HAP-1 (cell line): ENCODE data around the gene ERC2.

Experiments used
- DNase-seq, 2 experiments: peaks; one replicate each; pipeline ENCODE4 v3.0.0-alpha.2; 2016 to 2020; ENCODE audit warnings: low spot score in 2 of 2
- H3K27me3 ChIP-seq: fragments of 250-450 bp; sonication (Bioruptor Pico); 2 replicates; pipeline ENCODE4 v1.5.1; 2020; ENCODE audit warnings: low read depth, mild to moderate bottlenecking, moderate library complexity
- H3K36me3 ChIP-seq: fragments of 250-450 bp; sonication (Bioruptor Pico); replicated peaks from 2 replicates; pipeline ENCODE4 v1.5.1; 2020; ENCODE audit warnings: mild to moderate bottlenecking
- H3K4me1 ChIP-seq: fragments of 250-450 bp; sonication (Bioruptor Pico); 2 replicates; pipeline ENCODE4 v1.5.1; 2020; ENCODE audit warnings: mild to moderate bottlenecking
- H3K4me3 ChIP-seq: fragments of 250-450 bp; sonication (Bioruptor Pico); 2 replicates; pipeline ENCODE4 v1.5.1; 2020; ENCODE audit warnings: mild to moderate bottlenecking, moderate library complexity
- H3K9me3 ChIP-seq: fragments of 250-450 bp; sonication (Bioruptor Pico); 2 replicates; pipeline ENCODE4 v1.5.1; 2020; ENCODE audit warnings: mild to moderate bottlenecking, moderate library complexity
- in situ Hi-C: fragments of 300-500 bp; cut with MboI; formaldehyde crosslinking; loops from 3 replicates; pipeline ENCODE4 v1.14.3; 2020; ENCODE audit warnings: low sequenced_read_pairs, inconsistent platforms, mixed read lengths

ERC2 gene

GRCh38 chr3:56467108-56467507, 1.2 kb downstream of the ERC2 start:
- Histone ChIP-seq H3K4me3 (peak overlapping the region; percentile 61), H3K27me3 (no peaks in the 10 kb centered on the region), H3K4me1 (peaks cover 8% of the 10 kb centered on the region), H3K36me3 (no peaks in the 10 kb centered on the region), H3K9me3 (no peaks in the 10 kb centered on the region)
- peak; percentile 93 to 94 for DNase-seq
- in situ Hi-C loops = no loop called here

- H3K36me3 ChIP-seq = no peaks in the 10 kb centered on the region
- in situ Hi-C loops = no loop called here
- no peaks in the 10 kb centered on the region for H3K9me3 ChIP-seq
- DNase-seq = no peak
- no peaks in the 10 kb centered on the region for H3K27me3 ChIP-seq
- H3K4me3 ChIP-seq = no peak overlapping the region
- H3K4me1 ChIP-seq = no peaks in the 10 kb centered on the region
Measured at GRCh38 chr3:56459719-56460118, 8.5 kb downstream of the ERC2 start.

- Histone ChIP-seq H3K4me1 (no peaks in the 10 kb centered on the region), H3K27me3 (no peaks in the 10 kb centered on the region), H3K9me3 (no peaks in the 10 kb centered on the region), H3K4me3 (no peak overlapping the region), H3K36me3 (no peaks in the 10 kb centered on the region)
- in situ Hi-C loops = no loop called here
- DNase-seq = no peak
Measured at GRCh38 chr3:56459104-56459496, 9.2 kb downstream of the ERC2 start.

- DNase-seq = no peak
- Histone ChIP-seq H3K36me3 (no peaks in the 10 kb centered on the region), H3K4me1 (no peaks in the 10 kb centered on the region), H3K9me3 (no peaks in the 10 kb centered on the region), H3K4me3 (no peak overlapping the region), H3K27me3 (no peaks in the 10 kb centered on the region)
- in situ Hi-C loops = no loop called here
Measured at GRCh38 chr3:56458496-56459103, 9.7 kb downstream of the ERC2 start.

- Histone ChIP-seq H3K4me1 (0 out of 2 replicates have a peak, but pooled peaks cover 2% of the 10 kb centered on the region), H3K27me3 (no peaks in the 10 kb centered on the region), H3K36me3 (no peaks in the 10 kb centered on the region), H3K4me3 (no peak overlapping the region), H3K9me3 (no peaks in the 10 kb centered on the region)
- in situ Hi-C loops = no loop called here
- no peak for DNase-seq
Measured at GRCh38 chr3:56456117-56456516, 12.2 kb downstream of the ERC2 start.

GRCh38 chr3:56453011-56453410, 15.3 kb downstream of the ERC2 start:
- Histone ChIP-seq H3K4me3 (no peak overlapping the region), H3K4me1 (0 out of 2 replicates have a peak, but pooled peaks cover 2% of the 10 kb centered on the region), H3K36me3 (no peaks in the 10 kb centered on the region), H3K9me3 (no peaks in the 10 kb centered on the region), H3K27me3 (no peaks in the 10 kb centered on the region)
- no peak for DNase-seq
- in situ Hi-C loops = no loop called here

GRCh38 chr3:56452085-56452484, 16.2 kb downstream of the ERC2 start:
- Histone ChIP-seq H3K9me3 (no peaks in the 10 kb centered on the region), H3K27me3 (no peaks in the 10 kb centered on the region), H3K4me3 (no peak overlapping the region), H3K36me3 (no peaks in the 10 kb centered on the region), H3K4me1 (0 out of 2 replicates have a peak, but pooled peaks cover 2% of the 10 kb centered on the region)
- DNase-seq = no peak
- in situ Hi-C loops = no loop called here

- H3K9me3 ChIP-seq = peaks cover under 1% of the 10 kb centered on the region; the same call in 1 of the 2 replicates
- in situ Hi-C loops = no loop called here
- H3K27me3 ChIP-seq = no peaks in the 10 kb centered on the region
- no peaks in the 10 kb centered on the region for H3K36me3 ChIP-seq
- H3K4me3 ChIP-seq = no peak overlapping the region
- no peak for DNase-seq
- no peaks in the 10 kb centered on the region for H3K4me1 ChIP-seq
Measured at GRCh38 chr3:56443372-56443771, 24.9 kb downstream of the ERC2 start.

GRCh38 chr3:56428667-56429066, 39.6 kb downstream of the ERC2 start:
- H3K9me3 ChIP-seq = no peaks in the 10 kb centered on the region

GRCh38 chr3:56424885-56425284, 43.4 kb downstream of the ERC2 start:
- DNase-seq = no peak
- no peaks in the 10 kb centered on the region for H3K36me3 ChIP-seq
- no peaks in the 10 kb centered on the region for H3K4me1 ChIP-seq
- H3K4me3 ChIP-seq = no peak overlapping the region
- in situ Hi-C loops = no loop called here
- no peaks in the 10 kb centered on the region for H3K27me3 ChIP-seq
- no peaks in the 10 kb centered on the region for H3K9me3 ChIP-seq

More at GRCh38 chr3:56428667-56429066, 39.6 kb downstream of the ERC2 start:
- H3K27me3 ChIP-seq = no peaks in the 10 kb centered on the region
- DNase-seq = no peak
- in situ Hi-C loops = no loop called here
- no peak overlapping the region for H3K4me3 ChIP-seq
- H3K36me3 ChIP-seq = no peaks in the 10 kb centered on the region
- H3K4me1 ChIP-seq = no peaks in the 10 kb centered on the region

- H3K36me3 ChIP-seq = no peaks in the 10 kb centered on the region
- H3K9me3 ChIP-seq = no peaks in the 10 kb centered on the region
- in situ Hi-C loops = no loop called here
- no peak overlapping the region for H3K4me3 ChIP-seq
- no peaks in the 10 kb centered on the region for H3K4me1 ChIP-seq
- no peak for DNase-seq
- no peaks in the 10 kb centered on the region for H3K27me3 ChIP-seq
Measured at GRCh38 chr3:56424336-56424735, 43.9 kb downstream of the ERC2 start.

GRCh38 chr3:56423661-56424099, 44.6 kb downstream of the ERC2 start:
- no peak overlapping the region for H3K4me3 ChIP-seq
- in situ Hi-C loops = no loop called here
- no peak for DNase-seq
- H3K9me3 ChIP-seq = no peaks in the 10 kb centered on the region
- no peaks in the 10 kb centered on the region for H3K4me1 ChIP-seq
- no peaks in the 10 kb centered on the region for H3K36me3 ChIP-seq
- H3K27me3 ChIP-seq = no peaks in the 10 kb centered on the region

- Histone ChIP-seq H3K4me3 (no peak overlapping the region), H3K4me1 (no peaks in the 10 kb centered on the region), H3K9me3 (no peaks in the 10 kb centered on the region), H3K27me3 (no peaks in the 10 kb centered on the region), H3K36me3 (no peaks in the 10 kb centered on the region)
- no peak for DNase-seq
- in situ Hi-C loops = no loop called here
Measured at GRCh38 chr3:56422316-56422715, 46.0 kb downstream of the ERC2 start.

- H3K9me3 ChIP-seq = no peaks in the 10 kb centered on the region
- H3K27me3 ChIP-seq = no peaks in the 10 kb centered on the region
- no peaks in the 10 kb centered on the region for H3K36me3 ChIP-seq
- no peak overlapping the region for H3K4me3 ChIP-seq
- in situ Hi-C loops = no loop called here
- no peak for DNase-seq
- no peaks in the 10 kb centered on the region for H3K4me1 ChIP-seq
Measured at GRCh38 chr3:56421205-56421604, 47.1 kb downstream of the ERC2 start.

- H3K27me3 ChIP-seq = no peaks in the 10 kb centered on the region
- in situ Hi-C loops = no loop called here
- no peak for DNase-seq
Measured at GRCh38 chr3:56415652-56416051, 52.6 kb downstream of the ERC2 start.

More at GRCh38 chr3:56415652-56416051, 52.6 kb downstream of the ERC2 start:
- Histone ChIP-seq H3K4me1 (no peaks in the 10 kb centered on the region), H3K36me3 (no peaks in the 10 kb centered on the region), H3K9me3 (no peaks in the 10 kb centered on the region), H3K4me3 (no peak overlapping the region)
